GM12878 (cell line): Measurements from ENCODE around the gene TTC23. TPM values are rescaled to one million over a fixed set of nuclear protein-coding genes. Genes with fewer than 3 reads are reported as not detected.

ENCODE experiments used
- CEBPZ ChIP-seq: fragments of 150-350 bp; IDR thresholded peaks from 2 replicates; pipeline ENCODE4 v1.6.1; 2016; ENCODE audit warnings: low read depth, low read length
- DPF2 ChIP-seq: fragments of 450-650 bp; IDR thresholded peaks from 2 replicates; pipeline ENCODE4 v1.6.1; 2017; ENCODE audit warnings: mild to moderate bottlenecking
- JUNB ChIP-seq: IDR thresholded peaks from 2 replicates; pipeline ENCODE4 v1.6.1; 2016; ENCODE audit warnings: antibody characterized with exemption, mild to moderate bottlenecking
- MTA2 ChIP-seq: fragments of 450-650 bp; IDR thresholded peaks from 2 replicates; pipeline ENCODE4 v1.6.1; 2016; ENCODE audit warnings: low read depth, mild to moderate bottlenecking, moderate library complexity
- NBN ChIP-seq: fragments of 450-650 bp; IDR thresholded peaks from 2 replicates; pipeline ENCODE4 v1.6.1; 2016
- NFXL1 ChIP-seq: fragments of 450-650 bp; IDR thresholded peaks from 2 replicates; pipeline ENCODE4 v1.6.1; 2017; ENCODE audit warnings: antibody characterized with exemption, mild to moderate bottlenecking, borderline replicate concordance
- NR2C1 ChIP-seq: fragments of 450-650 bp; IDR thresholded peaks from 2 replicates; pipeline ENCODE4 v1.6.1; 2017; ENCODE audit warnings: antibody characterized with exemption, mild to moderate bottlenecking, moderate library complexity
- SREBF1 ChIP-seq: IDR thresholded peaks from 2 replicates; pipeline ENCODE4 v1.6.1; 2012; ENCODE audit warnings: mild to moderate bottlenecking, low read length
- SREBF2 ChIP-seq: IDR thresholded peaks from 2 replicates; pipeline ENCODE4 v1.6.1; 2012; ENCODE audit warnings: mild to moderate bottlenecking, low read length
- TAF1 ChIP-seq: IDR thresholded peaks from 2 replicates; pipeline ENCODE4 v1.6.1; 2011; ENCODE audit warnings: mild to moderate bottlenecking, low read depth, low read length, borderline replicate concordance
- TBL1XR1 ChIP-seq: IDR thresholded peaks from 2 replicates; pipeline ENCODE4 v1.6.1; 2012; ENCODE audit warnings: low read depth, low read length, improper control_type of control experiment
- YBX1 ChIP-seq: fragments of 450-650 bp; IDR thresholded peaks from 2 replicates; pipeline ENCODE4 v1.6.1; 2016; ENCODE audit warnings: antibody characterized with exemption
- polyA plus RNA-seq, 11 experiments: library from polyadenylated mRNA; depleted of rRNA in 4 of 11; unstranded in 6 of 11; stranded (reverse) in 5 of 11; fragments of >200 nt; fragmentation: Nextera tagmentation in 4 of 11; fragmentation: Illumina TruSeq in 1 of 11; extraction: Ambion mirVana in 4 of 11; extraction: Trizol in 1 of 11; gene quantifications; 1 replicate in 1 of 11; 2 replicates in 10 of 11; pipeline versions ENCODE4 v1.2.1 to v1.2.3, GENCODE V29; 2011 to 2016; ENCODE audit warnings: inconsistent platforms in 2 of 11, missing spikeins in 2 of 11, low read depth in 1 of 11
- total RNA-seq, 4 experiments: library from RNA; depleted of rRNA in 3 of 4; stranded (reverse); fragments of >200 nt in 3 of 4; fragmentation: Illumina TruSeq in 1 of 4; extraction: Trizol in 1 of 4; gene quantifications; 2 replicates each; pipeline versions ENCODE4 v1.2.1 to v1.2.3, GENCODE V29; 2013 to 2021
- TF ChIP-seq, protein P1 (sequence below): fragments of 450-650 bp; IDR thresholded peaks from 2 replicates; pipeline ENCODE4 v1.6.1; 2018; ENCODE audit warnings: mild to moderate bottlenecking, low read depth, moderate library complexity; ENCODE audit not compliant: partially characterized antibody

TTC23 gene
- total and polyA plus RNA-seq, 10 of the 15 experiments (the other 5 are each of a cell fraction or from before 2014, with no cell fraction given): 1.2 to 9.0 (median 6.5) TPM

- TF ChIP-seq CEBPZ (no peak), TAF1 (no peak), DPF2 (no peak), YBX1 (no peak), MTA2 (no peak), NBN (no peak), JUNB (no peak), TBL1XR1 (no peak), SREBF1 (no peak), NR2C1 (no peak), SREBF2 (no peak), NFXL1 (no peak)
- TF ChIP-seq, protein P1, sequence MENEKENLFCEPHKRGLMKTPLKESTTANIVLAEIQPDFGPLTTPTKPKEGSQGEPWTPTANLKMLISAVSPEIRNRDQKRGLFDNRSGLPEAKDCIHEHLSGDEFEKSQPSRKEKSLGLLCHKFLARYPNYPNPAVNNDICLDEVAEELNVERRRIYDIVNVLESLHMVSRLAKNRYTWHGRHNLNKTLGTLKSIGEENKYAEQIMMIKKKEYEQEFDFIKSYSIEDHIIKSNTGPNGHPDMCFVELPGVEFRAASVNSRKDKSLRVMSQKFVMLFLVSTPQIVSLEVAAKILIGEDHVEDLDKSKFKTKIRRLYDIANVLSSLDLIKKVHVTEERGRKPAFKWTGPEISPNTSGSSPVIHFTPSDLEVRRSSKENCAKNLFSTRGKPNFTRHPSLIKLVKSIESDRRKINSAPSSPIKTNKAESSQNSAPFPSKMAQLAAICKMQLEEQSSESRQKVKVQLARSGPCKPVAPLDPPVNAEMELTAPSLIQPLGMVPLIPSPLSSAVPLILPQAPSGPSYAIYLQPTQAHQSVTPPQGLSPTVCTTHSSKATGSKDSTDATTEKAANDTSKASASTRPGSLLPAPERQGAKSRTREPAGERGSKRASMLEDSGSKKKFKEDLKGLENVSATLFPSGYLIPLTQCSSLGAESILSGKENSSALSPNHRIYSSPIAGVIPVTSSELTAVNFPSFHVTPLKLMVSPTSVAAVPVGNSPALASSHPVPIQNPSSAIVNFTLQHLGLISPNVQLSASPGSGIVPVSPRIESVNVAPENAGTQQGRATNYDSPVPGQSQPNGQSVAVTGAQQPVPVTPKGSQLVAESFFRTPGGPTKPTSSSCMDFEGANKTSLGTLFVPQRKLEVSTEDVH: no peak
Observed at GRCh38 chr15:99224372-99225214, 24.8 kb downstream of the TTC23 start (continued).
